SK-N-SH (cell line): ENCODE results near the gene METTL9.

Experiments
- EP300 ChIP-seq, 2 experiments: IDR thresholded peaks; 2 replicates each; pipeline versions ENCODE4 v1.4.0 to v1.6.1; 2012; ENCODE audit warnings: borderline replicate concordance in 1 of 2, low read depth in 1 of 2, low read length in 1 of 2
- TF ChIP-seq, protein P1 (sequence below): IDR thresholded peaks from 2 replicates; pipeline ENCODE4 v1.4.0; 2012; ENCODE audit warnings: low read depth
- TF ChIP-seq, protein P2 (sequence below): IDR thresholded peaks from 2 replicates; pipeline ENCODE4 v1.6.1; 2012; ENCODE audit warnings: mild to moderate bottlenecking, low read depth, low read length, moderate library complexity

DNA sequence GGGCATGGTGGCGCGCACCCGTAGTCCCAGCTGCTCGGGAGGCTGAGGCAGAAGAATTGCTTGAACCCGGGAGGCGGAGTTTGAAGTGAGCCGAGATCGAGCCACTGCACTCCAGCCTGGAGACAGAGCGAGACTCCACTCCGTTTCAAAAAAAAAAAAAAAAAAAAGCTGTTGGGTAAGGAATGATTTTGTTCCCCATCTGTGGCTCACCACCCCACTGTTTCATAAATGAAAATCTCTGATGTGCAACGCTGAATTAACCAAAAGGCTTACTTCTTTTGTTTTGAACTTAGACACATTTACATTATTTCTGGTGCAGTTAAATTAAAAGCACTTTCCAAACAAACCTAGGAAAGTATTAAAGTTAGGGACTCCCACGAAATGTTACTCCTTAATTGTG, 1.2 kb upstream of the METTL9 start:
- TF ChIP-seq, protein P1, sequence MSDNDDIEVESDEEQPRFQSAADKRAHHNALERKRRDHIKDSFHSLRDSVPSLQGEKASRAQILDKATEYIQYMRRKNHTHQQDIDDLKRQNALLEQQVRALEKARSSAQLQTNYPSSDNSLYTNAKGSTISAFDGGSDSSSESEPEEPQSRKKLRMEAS: no peak
- no peak for TF ChIP-seq EP300 (IDR thresholded peaks at IDR 0.05; ENCODE audit: borderline replicate concordance in 1 of 2, low read depth in 1 of 2, low read length in 1 of 2)
- TF ChIP-seq, protein P2, sequence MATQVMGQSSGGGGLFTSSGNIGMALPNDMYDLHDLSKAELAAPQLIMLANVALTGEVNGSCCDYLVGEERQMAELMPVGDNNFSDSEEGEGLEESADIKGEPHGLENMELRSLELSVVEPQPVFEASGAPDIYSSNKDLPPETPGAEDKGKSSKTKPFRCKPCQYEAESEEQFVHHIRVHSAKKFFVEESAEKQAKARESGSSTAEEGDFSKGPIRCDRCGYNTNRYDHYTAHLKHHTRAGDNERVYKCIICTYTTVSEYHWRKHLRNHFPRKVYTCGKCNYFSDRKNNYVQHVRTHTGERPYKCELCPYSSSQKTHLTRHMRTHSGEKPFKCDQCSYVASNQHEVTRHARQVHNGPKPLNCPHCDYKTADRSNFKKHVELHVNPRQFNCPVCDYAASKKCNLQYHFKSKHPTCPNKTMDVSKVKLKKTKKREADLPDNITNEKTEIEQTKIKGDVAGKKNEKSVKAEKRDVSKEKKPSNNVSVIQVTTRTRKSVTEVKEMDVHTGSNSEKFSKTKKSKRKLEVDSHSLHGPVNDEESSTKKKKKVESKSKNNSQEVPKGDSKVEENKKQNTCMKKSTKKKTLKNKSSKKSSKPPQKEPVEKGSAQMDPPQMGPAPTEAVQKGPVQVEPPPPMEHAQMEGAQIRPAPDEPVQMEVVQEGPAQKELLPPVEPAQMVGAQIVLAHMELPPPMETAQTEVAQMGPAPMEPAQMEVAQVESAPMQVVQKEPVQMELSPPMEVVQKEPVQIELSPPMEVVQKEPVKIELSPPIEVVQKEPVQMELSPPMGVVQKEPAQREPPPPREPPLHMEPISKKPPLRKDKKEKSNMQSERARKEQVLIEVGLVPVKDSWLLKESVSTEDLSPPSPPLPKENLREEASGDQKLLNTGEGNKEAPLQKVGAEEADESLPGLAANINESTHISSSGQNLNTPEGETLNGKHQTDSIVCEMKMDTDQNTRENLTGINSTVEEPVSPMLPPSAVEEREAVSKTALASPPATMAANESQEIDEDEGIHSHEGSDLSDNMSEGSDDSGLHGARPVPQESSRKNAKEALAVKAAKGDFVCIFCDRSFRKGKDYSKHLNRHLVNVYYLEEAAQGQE: no peak
